22Rv1 (cell line): ENCODE results near the gene FAM120A.

Source experiments
- CTCF ChIP-seq: fragments of 450-650 bp; IDR thresholded peaks from 2 replicates; pipeline ENCODE4 v1.5.1; 2017; ENCODE audit warnings: mild to moderate bottlenecking
- ZFX ChIP-seq: fragments of 450-650 bp; IDR thresholded peaks from 2 replicates; pipeline ENCODE4 v1.6.1; 2017; ENCODE audit warnings: antibody characterized with exemption, borderline replicate concordance

- no peak for TF ChIP-seq CTCF
- no peak for TF ChIP-seq ZFX
These were observed 149.0 kb downstream of the FAM120A start for GRCh38 chr9:93600504-93600903.
